Loucy (cell line): ENCODE results near the gene PMEPA1.
"Not testable (repeated sequence)": the region's sequence is repeated elsewhere in the genome, so short reads cannot be mapped to it uniquely, and the experiment has no call there.

Experiments used
- H2AFZ ChIP-seq: fragments of 200-600 bp; sonication (generic); 2 replicates; pipeline ENCODE4 v1.6.0; 2016; ENCODE audit warnings: antibody characterized with exemption, mild to moderate bottlenecking, low read length, moderate library complexity
- H3F3A ChIP-seq: fragments of 200-600 bp; 2 replicates; pipeline ENCODE4 v1.6.0; 2016; ENCODE audit warnings: antibody characterized with exemption, low read depth, mild to moderate bottlenecking
- H3K27me3 ChIP-seq: fragments of 200-600 bp; sonication (generic); 2 replicates; pipeline ENCODE4 v1.6.1; 2014; ENCODE audit warnings: low read length, mild to moderate bottlenecking; ENCODE audit not compliant: insufficient read depth, poor library complexity, severe bottlenecking
- H3K36me3 ChIP-seq: fragments of 200-600 bp; sonication (generic); 2 replicates; pipeline ENCODE4 v1.6.1; 2016; ENCODE audit warnings: low read length; ENCODE audit not compliant: insufficient read depth
- H3K4me1 ChIP-seq: fragments of 200-600 bp; sonication (generic); 2 replicates; pipeline ENCODE4 v1.5.1; 2014; ENCODE audit warnings: low read length, mild to moderate bottlenecking; ENCODE audit not compliant: insufficient read depth, poor library complexity, severe bottlenecking
- H3K4me2 ChIP-seq: fragments of 200-600 bp; sonication (generic); 2 replicates; pipeline ENCODE4 v1.6.0; 2014; ENCODE audit warnings: antibody characterized with exemption, low read length, low read depth, mild to moderate bottlenecking; ENCODE audit not compliant: poor library complexity, severe bottlenecking
- H3K4me3 ChIP-seq: fragments of 200-600 bp; sonication (generic); 2 replicates; pipeline ENCODE4 v1.5.1; 2014; ENCODE audit warnings: low read length, mild to moderate bottlenecking, mixed read lengths; ENCODE audit not compliant: poor library complexity, severe bottlenecking
- H3K79me2 ChIP-seq: fragments of 200-600 bp; sonication (generic); 2 replicates; pipeline ENCODE4 v1.6.1; 2014; ENCODE audit warnings: low read length; ENCODE audit not compliant: insufficient read depth
- H3K9ac ChIP-seq: fragments of 200-600 bp; sonication (generic); 2 replicates; pipeline ENCODE4 v1.6.0; 2014; ENCODE audit warnings: mild to moderate bottlenecking, low read depth, low read length, moderate library complexity; ENCODE audit not compliant: poor library complexity, severe bottlenecking
- H3K9me2 ChIP-seq: fragments of 200-600 bp; sonication (generic); replicated peaks from 2 replicates; pipeline ENCODE4 v1.6.1; 2016; ENCODE audit warnings: low read depth, low read length, mixed read lengths
- H3K9me3 ChIP-seq: fragments of 200-600 bp; sonication (generic); 2 replicates; pipeline ENCODE4 v1.6.1; 2014; ENCODE audit warnings: mild to moderate bottlenecking, antibody characterized with exemption, low read length, low read depth; ENCODE audit not compliant: insufficient read depth
- H4K20me1 ChIP-seq: fragments of 200-600 bp; sonication (generic); 2 replicates; pipeline ENCODE4 v1.6.0; 2014; ENCODE audit warnings: antibody characterized with exemption, low read length, mild to moderate bottlenecking; ENCODE audit not compliant: insufficient read depth, poor library complexity, severe bottlenecking
- CTCF ChIP-seq: fragments of 200-600 bp; sonication (generic); conservative IDR thresholded peaks from 2 replicates; pipeline ENCODE4 v1.5.1; 2014; ENCODE audit warnings: mild to moderate bottlenecking, antibody characterized with exemption, low read length
- EZH2phosphoT487 ChIP-seq: fragments of 200-600 bp; IDR thresholded peaks from 2 replicates; pipeline ENCODE4 v1.6.1; 2018; ENCODE audit warnings: antibody characterized with exemption, mild to moderate bottlenecking, moderate library complexity, borderline replicate concordance

Gene PMEPA1

DNA sequence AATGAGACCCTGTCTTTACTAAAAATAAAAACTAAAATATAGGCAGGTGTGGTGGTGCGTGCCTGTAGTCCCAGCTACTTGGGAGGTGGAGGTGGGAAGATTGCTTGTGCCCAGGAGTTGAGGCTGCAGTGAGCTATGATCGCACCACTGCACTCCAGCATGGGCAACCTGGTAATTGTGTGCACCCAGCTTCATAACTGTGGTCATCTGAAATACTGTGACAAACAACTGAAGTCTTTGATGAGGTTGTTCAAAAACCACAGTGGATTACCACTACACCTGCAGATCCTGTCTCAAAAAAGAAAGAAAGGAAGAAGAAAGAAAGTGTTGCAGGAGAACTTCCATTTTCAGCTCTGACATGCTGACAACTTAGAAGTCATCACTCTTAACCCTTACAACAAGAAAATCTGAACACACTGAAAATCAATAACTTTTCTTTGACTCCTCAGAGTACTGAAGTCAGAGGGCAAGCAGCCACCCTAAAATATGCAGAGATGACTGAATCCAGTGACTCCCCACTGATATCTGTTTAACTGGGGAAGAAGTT is 75.8 kb downstream of the PMEPA1 start:
- Histone ChIP-seq H4K20me1 (no peaks in the 10 kb centered on the region), H3K4me3 (no peak overlapping the region), H3K4me1 (peaks cover 11% of the 10 kb centered on the region), H3K27me3 (peaks cover 47% of the 10 kb centered on the region), H3K9me3 (no peaks in the 10 kb centered on the region), H2AFZ (no peak overlapping the region), H3K9me2 (no peaks in the 10 kb centered on the region), H3K4me2 (no peak overlapping the region), H3F3A (no peaks in the 10 kb centered on the region), H3K36me3 (no peaks in the 10 kb centered on the region), H3K79me2 (no peaks in the 10 kb centered on the region), H3K9ac (no peak overlapping the region)
- TF ChIP-seq CTCF (no peak), EZH2phosphoT487 (no peak)

DNA sequence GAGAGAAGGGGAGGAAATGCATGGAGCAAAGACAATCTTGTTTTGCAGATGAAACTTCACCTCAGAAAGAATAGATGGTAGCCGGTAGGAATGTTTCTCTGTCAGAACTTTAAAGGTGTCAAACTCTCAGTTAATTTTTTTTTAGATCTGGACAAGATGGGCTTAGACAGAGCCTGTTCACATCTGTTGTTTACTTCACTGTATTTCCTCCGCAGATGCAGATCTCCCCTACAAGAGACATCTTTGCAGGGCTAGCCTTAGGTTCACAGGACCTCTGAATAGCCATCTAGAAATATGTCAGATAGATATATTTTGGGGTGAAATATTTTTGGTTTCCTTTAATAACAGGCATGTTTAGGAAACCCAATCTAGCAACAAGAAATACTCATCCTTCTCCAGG is 77.5 kb downstream of the PMEPA1 start:
- Histone ChIP-seq H3K4me3 (no peak overlapping the region), H3K79me2 (no peaks in the 10 kb centered on the region), H3K36me3 (no peaks in the 10 kb centered on the region), H3K4me2 (no peak overlapping the region), H3K27me3 (peaks cover 45% of the 10 kb centered on the region), H3K9me3 (no peaks in the 10 kb centered on the region), H3F3A (no peaks in the 10 kb centered on the region), H2AFZ (no peak overlapping the region), H3K9ac (no peak overlapping the region), H4K20me1 (no peaks in the 10 kb centered on the region), H3K4me1 (peaks cover 24% of the 10 kb centered on the region), H3K9me2 (no peaks in the 10 kb centered on the region)
- TF ChIP-seq EZH2phosphoT487 (no peak), CTCF (no peak)

- H3K4me1 ChIP-seq, result peaks cover 26% of the 10 kb centered on the region
Measured at GRCh38 chr20:57630061-57630460, 79.8 kb downstream of the PMEPA1 start.

DNA sequence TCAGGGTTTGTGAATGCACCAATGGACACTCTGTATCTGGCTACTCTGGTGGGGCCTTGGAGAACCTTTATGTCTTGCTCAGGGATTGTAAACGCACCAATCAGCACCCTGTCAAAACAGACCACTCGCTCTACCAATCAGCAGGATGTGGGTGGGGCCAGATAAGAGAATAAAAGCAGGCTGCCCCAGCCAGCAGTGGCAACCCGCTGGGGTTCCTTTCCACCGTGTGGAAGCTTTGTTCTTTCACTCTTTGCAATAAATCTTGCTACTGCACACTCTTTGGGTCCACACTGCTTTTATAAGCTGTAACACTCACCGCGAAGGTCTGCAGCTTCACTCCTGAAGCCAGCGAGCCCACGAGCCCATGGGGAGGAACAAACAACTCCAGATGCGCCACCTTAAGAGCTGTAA is 80.3 kb downstream of the PMEPA1 start:
- not testable (repeated sequence) for H3K4me3 ChIP-seq, H3K9ac ChIP-seq, H3K9me3 ChIP-seq, H3K36me3 ChIP-seq, H3K9me2 ChIP-seq, H4K20me1 ChIP-seq, H2AFZ ChIP-seq, H3K4me2 ChIP-seq, H3K79me2 ChIP-seq, H3F3A ChIP-seq
- Histone ChIP-seq H3K4me1 (peaks cover 26% of the 10 kb centered on the region), H3K27me3 (peaks cover 20% of the 10 kb centered on the region)

More at GRCh38 chr20:57630061-57630460, 79.8 kb downstream of the PMEPA1 start:
- no peak overlapping the region for H2AFZ ChIP-seq
- no peaks in the 10 kb centered on the region for H3K79me2 ChIP-seq
- H4K20me1 ChIP-seq, result no peaks in the 10 kb centered on the region
- no peaks in the 10 kb centered on the region for H3K9me2 ChIP-seq
- no peaks in the 10 kb centered on the region for H3F3A ChIP-seq
- peaks cover 25% of the 10 kb centered on the region for H3K27me3 ChIP-seq
- H3K4me3 ChIP-seq, result no peak overlapping the region
- no peaks in the 10 kb centered on the region for H3K9me3 ChIP-seq
- H3K36me3 ChIP-seq, result no peaks in the 10 kb centered on the region
- TF ChIP-seq CTCF (no peak), EZH2phosphoT487 (no peak)
- no peak overlapping the region for H3K9ac ChIP-seq
- H3K4me2 ChIP-seq, result no peak overlapping the region

GRCh38 chr20:57628962-57629308 is 80.9 kb downstream of the PMEPA1 start:
- H3K4me3 ChIP-seq, H3F3A ChIP-seq, H4K20me1 ChIP-seq, H3K36me3 ChIP-seq, H3K79me2 ChIP-seq, H2AFZ ChIP-seq, H3K9me2 ChIP-seq, H3K9ac ChIP-seq, H3K9me3 ChIP-seq, H3K4me2 ChIP-seq: not testable (repeated sequence)
- Histone ChIP-seq H3K27me3 (peaks cover 20% of the 10 kb centered on the region), H3K4me1 (peaks cover 21% of the 10 kb centered on the region)
